Ascending aorta (tissue), 2 donors: ENCODE measurements around the gene PATJ. TPM values are rescaled to one million over a fixed set of nuclear protein-coding genes. Genes with fewer than 3 reads are reported as not detected.

Experiments
- DNase-seq, 2 donors: peaks; one replicate each; pipeline ENCODE4 v3.0.0-alpha.2; 2019; ENCODE audit warnings: low spot score in 2 of 2
- H3K27ac ChIP-seq, 2 donors: fragments of 200-600 bp; sonication (generic); one replicate each; pipeline ENCODE4 v1.5.1; 2016 to 2017; ENCODE audit warnings: mild to moderate bottlenecking in 1 of 2
- H3K27me3 ChIP-seq: fragments of 200-600 bp; sonication (generic); one replicate; pipeline ENCODE4 v1.5.1; 2017
- H3K36me3 ChIP-seq, 2 donors: fragments of 200-600 bp; sonication (generic); one replicate each; pipeline ENCODE4 v1.5.1; 2016
- H3K4me1 ChIP-seq, 2 donors: fragments of 200-600 bp; sonication (generic); one replicate each; pipeline ENCODE4 v1.5.1; 2016 to 2017; ENCODE audit warnings: mild to moderate bottlenecking in 1 of 2
- H3K4me3 ChIP-seq, 2 donors: fragments of 200-600 bp; sonication (generic); one replicate each; pipeline ENCODE4 v1.5.1; 2016 to 2017; ENCODE audit warnings: mild to moderate bottlenecking in 1 of 2
- H3K9me3 ChIP-seq, 2 donors: fragments of 200-600 bp; sonication (generic); one replicate each; pipeline ENCODE4 v1.5.1; 2016
- intact Hi-C: fragments of 100-400 bp; cut with DNase I; formaldehyde crosslinking; loops from one replicate; pipeline ENCODE4 v1.15.1; 2023
- total RNA-seq: library from RNA; depleted of rRNA; stranded (reverse); fragments of >200 nt; gene quantifications from one replicate; pipeline ENCODE4 v1.1.0, GENCODE V29; 2016
- TF ChIP-seq, protein P1 (sequence below), 3 experiments: fragments of 200-600 bp in 2 of 3; fragments of 450-650 bp in 1 of 3; sonication (generic) in 2 of 3; IDR thresholded peaks; one replicate each; pipeline ENCODE4 v1.5.1; 2016 to 2019; ENCODE audit warnings: antibody characterized with exemption in 3 of 3, mild to moderate bottlenecking in 1 of 3, moderate library complexity in 1 of 3

PATJ gene
- total RNA-seq, 1 donor from 2014 or later = 26.7 TPM

DNA sequence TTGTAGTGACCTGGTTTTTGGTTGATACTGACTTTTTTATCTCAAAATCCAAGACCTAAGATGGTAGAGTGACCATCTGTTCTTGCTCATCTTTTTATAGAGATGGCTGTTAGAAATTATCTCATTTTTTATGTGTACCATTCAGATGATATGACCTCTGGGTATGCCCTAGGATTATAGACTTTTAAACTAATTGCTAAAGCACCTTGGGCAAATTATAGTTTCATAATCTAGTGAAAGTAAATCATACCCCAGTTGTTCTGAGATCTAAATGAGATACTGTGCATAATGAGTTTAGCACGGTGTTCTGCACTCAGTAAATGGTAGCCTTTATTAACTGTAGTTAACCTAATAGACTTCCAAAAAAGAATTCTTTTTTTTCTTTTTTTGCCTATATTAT lies 269.8 kb downstream of the PATJ start:
- no peak for DNase-seq
- Histone ChIP-seq H3K27ac (no peak overlapping the region), H3K9me3 (no peaks in the 10 kb centered on the region), H3K36me3 (peaks cover 0 to 3% of the 10 kb centered on the region in 2 donors), H3K4me1 (no peaks in the 10 kb centered on the region), H3K27me3 (no peaks in the 10 kb centered on the region), H3K4me3 (no peak overlapping the region)
- TF ChIP-seq, protein P1, sequence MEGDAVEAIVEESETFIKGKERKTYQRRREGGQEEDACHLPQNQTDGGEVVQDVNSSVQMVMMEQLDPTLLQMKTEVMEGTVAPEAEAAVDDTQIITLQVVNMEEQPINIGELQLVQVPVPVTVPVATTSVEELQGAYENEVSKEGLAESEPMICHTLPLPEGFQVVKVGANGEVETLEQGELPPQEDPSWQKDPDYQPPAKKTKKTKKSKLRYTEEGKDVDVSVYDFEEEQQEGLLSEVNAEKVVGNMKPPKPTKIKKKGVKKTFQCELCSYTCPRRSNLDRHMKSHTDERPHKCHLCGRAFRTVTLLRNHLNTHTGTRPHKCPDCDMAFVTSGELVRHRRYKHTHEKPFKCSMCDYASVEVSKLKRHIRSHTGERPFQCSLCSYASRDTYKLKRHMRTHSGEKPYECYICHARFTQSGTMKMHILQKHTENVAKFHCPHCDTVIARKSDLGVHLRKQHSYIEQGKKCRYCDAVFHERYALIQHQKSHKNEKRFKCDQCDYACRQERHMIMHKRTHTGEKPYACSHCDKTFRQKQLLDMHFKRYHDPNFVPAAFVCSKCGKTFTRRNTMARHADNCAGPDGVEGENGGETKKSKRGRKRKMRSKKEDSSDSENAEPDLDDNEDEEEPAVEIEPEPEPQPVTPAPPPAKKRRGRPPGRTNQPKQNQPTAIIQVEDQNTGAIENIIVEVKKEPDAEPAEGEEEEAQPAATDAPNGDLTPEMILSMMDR (IDR thresholded peaks at IDR 0.05) = no peak
- intact Hi-C loops = no loop called here

DNA sequence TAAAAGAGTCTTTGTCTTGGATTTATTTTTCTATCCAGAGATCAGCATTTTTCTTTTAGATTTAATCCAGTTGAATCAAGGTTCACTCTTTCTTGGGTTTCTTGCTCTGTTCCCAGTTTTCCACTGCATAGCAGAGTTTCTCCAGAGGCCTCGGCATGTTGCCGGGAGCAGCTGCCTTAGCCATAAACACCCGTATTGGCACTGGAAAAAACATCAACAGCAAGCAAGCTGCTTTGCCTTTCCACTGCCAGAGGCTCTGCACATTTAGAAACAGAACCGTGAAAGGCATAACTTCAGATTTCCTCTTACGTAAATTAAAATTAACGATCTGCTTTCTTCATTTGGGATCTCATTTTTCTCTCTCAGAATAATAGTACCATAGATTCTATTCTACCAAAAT lies 270.6 kb downstream of the PATJ start:
- DNase-seq = no peak
- no peaks in the 10 kb centered on the region for H3K4me1 ChIP-seq
- H3K27ac ChIP-seq = peak overlapping the region; percentile 1 to 43
- no peaks in the 10 kb centered on the region for H3K36me3 ChIP-seq
- H3K4me3 ChIP-seq = peak overlapping the region in 1 of 2 donors; percentile 32
- H3K27me3 ChIP-seq = no peaks in the 10 kb centered on the region
- H3K9me3 ChIP-seq = no peaks in the 10 kb centered on the region
- TF ChIP-seq, protein P1 (IDR thresholded peaks at IDR 0.05) = no peak
- intact Hi-C loops = no loop called here

DNA sequence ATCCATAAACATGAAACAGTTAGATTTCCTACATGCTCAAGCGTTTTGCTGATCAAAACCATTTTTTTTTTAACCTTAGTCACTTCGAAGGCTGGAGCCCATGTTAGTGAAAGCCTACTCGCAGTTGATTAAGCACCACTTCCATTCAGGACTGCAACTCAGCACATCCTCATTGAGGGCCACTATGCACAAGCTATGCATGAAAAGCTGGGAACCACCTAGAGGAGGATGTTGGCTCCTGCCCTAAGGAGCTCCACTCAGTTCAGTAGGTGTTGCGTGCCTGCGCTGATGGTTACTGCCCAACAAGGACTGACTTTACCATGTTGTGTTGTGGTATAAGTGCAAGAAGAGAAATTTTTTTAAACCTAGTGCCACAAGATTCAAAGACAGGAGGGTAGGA lies 271.0 kb downstream of the PATJ start:
- Histone ChIP-seq H3K27me3 (no peaks in the 10 kb centered on the region), H3K27ac (peak overlapping the region; percentile 1 to 43), H3K36me3 (no peaks in the 10 kb centered on the region), H3K4me3 (peak overlapping the region in 1 of 2 donors; percentile 32), H3K9me3 (no peaks in the 10 kb centered on the region), H3K4me1 (no peaks in the 10 kb centered on the region)
- intact Hi-C loops = no loop called here
- TF ChIP-seq, protein P1 (IDR thresholded peaks at IDR 0.05) = no peak
- DNase-seq = no peak

DNA sequence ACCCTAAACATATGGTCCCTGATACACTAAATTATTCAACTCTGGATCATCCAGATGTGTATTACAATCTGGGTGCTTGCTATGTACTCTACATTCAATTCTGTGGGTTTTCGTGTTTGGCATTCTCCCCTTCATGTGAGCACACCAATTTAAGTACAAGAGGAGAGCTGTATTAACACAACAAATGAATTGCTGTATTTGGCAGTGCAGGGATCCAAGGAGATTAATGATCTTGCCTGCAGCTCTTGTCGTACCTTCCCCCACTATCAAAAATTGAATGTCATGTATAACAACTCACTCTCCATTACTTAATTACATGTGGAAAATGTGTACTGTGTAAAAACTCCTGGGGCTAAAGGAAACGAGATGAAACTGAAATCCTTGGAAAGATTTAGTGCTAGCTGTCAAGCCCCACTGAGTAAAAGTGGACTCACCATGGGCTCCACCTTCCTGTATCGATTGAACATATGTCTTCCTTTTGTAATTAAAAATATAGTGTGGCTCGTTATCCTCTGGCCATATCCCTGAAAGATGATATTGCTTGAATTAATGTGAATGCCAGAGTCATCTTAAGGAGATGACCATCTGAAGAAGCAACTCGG lies 280.2 kb downstream of the PATJ start:
- no peaks in the 10 kb centered on the region for H3K4me1 ChIP-seq
- intact Hi-C loops = no loop called here
- no peak overlapping the region for H3K27ac ChIP-seq
- H3K27me3 ChIP-seq = no peaks in the 10 kb centered on the region
- no peaks in the 10 kb centered on the region for H3K36me3 ChIP-seq
- no peaks in the 10 kb centered on the region for H3K9me3 ChIP-seq
- no peak overlapping the region for H3K4me3 ChIP-seq
- TF ChIP-seq, protein P1 (IDR thresholded peaks at IDR 0.05) = no peak
- DNase-seq = no peak

DNA sequence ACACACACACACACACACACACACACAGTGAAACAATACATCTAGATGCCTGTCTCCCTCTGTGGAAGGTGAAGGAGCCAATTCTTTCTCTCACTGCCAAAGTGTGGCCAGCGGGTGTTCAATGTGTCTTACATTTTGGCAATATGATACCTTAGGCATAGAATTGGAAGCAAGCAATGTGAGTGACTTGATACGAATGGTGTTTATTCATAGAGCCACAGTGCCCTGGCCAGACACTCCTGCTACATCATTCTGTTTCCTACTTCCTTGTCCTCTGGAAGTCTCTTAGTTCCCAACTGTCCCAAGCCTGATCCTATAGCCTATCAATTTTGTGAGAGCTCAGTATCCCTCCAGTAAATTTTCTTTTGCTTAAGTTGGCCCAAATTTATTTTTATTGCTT lies 282.4 kb downstream of the PATJ start:
- DNase-seq = no peak
- TF ChIP-seq, protein P1 (IDR thresholded peaks at IDR 0.05) = no peak
- Histone ChIP-seq H3K4me1 (no peaks in the 10 kb centered on the region), H3K9me3 (no peaks in the 10 kb centered on the region), H3K36me3 (peaks cover 0 to 5% of the 10 kb centered on the region in 2 donors), H3K4me3 (no peak overlapping the region), H3K27me3 (no peaks in the 10 kb centered on the region), H3K27ac (no peak overlapping the region)
- intact Hi-C loops = no loop called here

DNA sequence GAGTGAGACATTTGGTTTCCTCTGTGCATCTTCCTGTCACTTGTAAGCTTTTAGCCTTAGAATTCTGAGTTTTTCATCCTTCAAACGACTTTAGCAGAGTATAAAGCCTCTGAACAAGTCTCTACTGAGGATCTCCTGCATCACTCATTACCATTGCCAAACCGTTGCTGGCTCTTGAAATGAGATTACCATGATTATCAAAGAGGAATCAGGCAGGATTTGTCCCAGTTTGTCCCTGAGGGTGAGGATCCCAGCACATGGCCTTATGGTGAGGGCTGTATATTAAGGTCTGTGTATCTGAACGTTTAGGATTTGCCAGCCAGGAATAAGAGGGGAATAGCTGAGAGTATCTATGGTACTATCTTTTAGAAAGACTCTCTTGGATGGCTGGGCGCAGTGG lies 282.9 kb downstream of the PATJ start:
- H3K27ac ChIP-seq = no peak overlapping the region
- intact Hi-C loops = no loop called here
- no peaks in the 10 kb centered on the region for H3K9me3 ChIP-seq
- H3K4me1 ChIP-seq = no peaks in the 10 kb centered on the region
- TF ChIP-seq, protein P1 (IDR thresholded peaks at IDR 0.05) = no peak
- no peak overlapping the region for H3K4me3 ChIP-seq
- H3K27me3 ChIP-seq = no peaks in the 10 kb centered on the region
- DNase-seq = no peak
- H3K36me3 ChIP-seq = peaks cover 0 to 5% of the 10 kb centered on the region in 2 donors
